Activated naive CD4-positive, alpha-beta T cell treated with anti-CD3 and anti-CD28 coated beads, Interleukin-2, amount 50 U/mL, for 24 hours (primary cell): ENCODE data around the gene CIAO3.
"Not testable (repeated sequence)": the region's sequence is repeated elsewhere in the genome, so short reads cannot be mapped to it uniquely, and the experiment has no call there.

Experiments used
- H3K27ac Mint-ChIP-seq: one replicate; pipeline ENCODE4 v1.8.0; 2021; ENCODE audit warnings: mild to moderate bottlenecking, mixed read lengths
- H3K27me3 Mint-ChIP-seq: one replicate; pipeline ENCODE4 v1.8.0; 2021; ENCODE audit warnings: mixed read lengths
- H3K36me3 Mint-ChIP-seq: one replicate; pipeline ENCODE4 v1.8.0; 2021; ENCODE audit warnings: mixed read lengths
- H3K4me1 Mint-ChIP-seq: one replicate; pipeline ENCODE4 v1.8.0; 2021; ENCODE audit warnings: mixed read lengths
- H3K4me3 Mint-ChIP-seq: one replicate; pipeline ENCODE4 v1.8.0; 2021; ENCODE audit warnings: mild to moderate bottlenecking, mixed read lengths
- H3K9me3 Mint-ChIP-seq: one replicate; pipeline ENCODE4 v1.8.0; 2021; ENCODE audit warnings: mixed read lengths

The CIAO3 gene

GRCh38 chr16:752007-752312 lies 11.2 kb upstream of the CIAO3 start:
- Mint-ChIP-seq H3K9me3 (no peaks in the 10 kb centered on the region), H3K36me3 (no peaks in the 10 kb centered on the region), H3K27ac (no peak overlapping the region), H3K27me3 (no peaks in the 10 kb centered on the region), H3K4me3 (no peak overlapping the region), H3K4me1 (no peaks in the 10 kb centered on the region)

- Mint-ChIP-seq H3K27me3 (no peaks in the 10 kb centered on the region), H3K36me3 (no peaks in the 10 kb centered on the region), H3K4me1 (no peaks in the 10 kb centered on the region), H3K4me3 (no peak overlapping the region), H3K9me3 (no peaks in the 10 kb centered on the region), H3K27ac (no peak overlapping the region)
Measured at GRCh38 chr16:751152-752006, 10.6 kb upstream of the CIAO3 start.

DNA sequence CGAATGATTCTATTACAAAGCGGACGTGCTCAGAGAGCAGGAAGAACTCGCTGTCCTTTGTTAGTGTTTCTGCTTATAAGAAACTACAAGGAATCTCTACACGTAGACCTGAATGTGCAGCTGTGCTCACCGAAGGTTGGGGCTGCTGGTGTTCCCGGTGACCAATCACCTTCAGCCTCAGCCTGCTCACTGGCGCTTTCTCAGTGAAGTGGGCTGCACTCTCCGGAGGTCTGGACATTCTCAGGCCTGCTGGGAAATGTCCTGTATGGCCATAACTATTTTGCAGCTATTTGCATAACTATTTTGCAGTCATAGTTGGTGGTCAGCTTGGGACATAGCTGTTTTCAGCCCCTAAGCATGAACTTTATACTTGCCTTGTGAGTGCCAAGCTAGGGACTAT lies 9.7 kb upstream of the CIAO3 start:
- no peaks in the 10 kb centered on the region for H3K27me3 Mint-ChIP-seq
- H3K4me3 Mint-ChIP-seq: no peak overlapping the region
- H3K9me3 Mint-ChIP-seq: no peaks in the 10 kb centered on the region
- no peaks in the 10 kb centered on the region for H3K4me1 Mint-ChIP-seq
- H3K36me3 Mint-ChIP-seq: no peaks in the 10 kb centered on the region
- H3K27ac Mint-ChIP-seq: no peak overlapping the region

DNA sequence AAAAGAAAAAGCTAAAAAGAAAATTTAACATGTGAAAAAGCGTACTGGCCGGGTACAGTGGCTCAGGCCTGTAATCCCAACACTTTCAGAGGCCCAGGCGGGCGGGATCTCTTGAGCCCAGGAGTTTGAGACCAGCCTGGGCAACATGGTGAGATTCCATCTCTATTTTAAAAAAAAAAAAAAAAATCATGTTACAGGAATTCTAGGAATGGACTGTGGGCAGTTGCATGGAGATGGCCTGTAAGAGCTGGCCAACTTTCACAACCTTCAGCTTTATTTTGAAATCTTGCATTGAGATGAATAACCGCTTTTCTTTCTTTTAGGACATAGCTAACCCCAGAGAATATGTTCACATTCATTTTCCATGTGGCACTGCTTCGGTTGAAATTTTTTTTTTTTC lies 8.2 kb upstream of the CIAO3 start:
- H3K27me3 Mint-ChIP-seq: no peaks in the 10 kb centered on the region
- H3K27ac Mint-ChIP-seq: no peak overlapping the region
- no peaks in the 10 kb centered on the region for H3K36me3 Mint-ChIP-seq
- no peaks in the 10 kb centered on the region for H3K9me3 Mint-ChIP-seq
- H3K4me1 Mint-ChIP-seq: no peaks in the 10 kb centered on the region
- no peak overlapping the region for H3K4me3 Mint-ChIP-seq

GRCh38 chr16:747978-748746 lies 7.4 kb upstream of the CIAO3 start:
- Mint-ChIP-seq H3K27me3 (no peaks in the 10 kb centered on the region), H3K9me3 (no peaks in the 10 kb centered on the region), H3K36me3 (no peaks in the 10 kb centered on the region), H3K4me1 (no peaks in the 10 kb centered on the region), H3K27ac (no peak overlapping the region), H3K4me3 (no peak overlapping the region)

GRCh38 chr16:746637-747036 lies 5.8 kb upstream of the CIAO3 start:
- no peaks in the 10 kb centered on the region for H3K27me3 Mint-ChIP-seq
- no peaks in the 10 kb centered on the region for H3K4me1 Mint-ChIP-seq
- H3K36me3 Mint-ChIP-seq: no peaks in the 10 kb centered on the region
- no peak overlapping the region for H3K27ac Mint-ChIP-seq
- no peak overlapping the region for H3K4me3 Mint-ChIP-seq
- H3K9me3 Mint-ChIP-seq: no peaks in the 10 kb centered on the region

DNA sequence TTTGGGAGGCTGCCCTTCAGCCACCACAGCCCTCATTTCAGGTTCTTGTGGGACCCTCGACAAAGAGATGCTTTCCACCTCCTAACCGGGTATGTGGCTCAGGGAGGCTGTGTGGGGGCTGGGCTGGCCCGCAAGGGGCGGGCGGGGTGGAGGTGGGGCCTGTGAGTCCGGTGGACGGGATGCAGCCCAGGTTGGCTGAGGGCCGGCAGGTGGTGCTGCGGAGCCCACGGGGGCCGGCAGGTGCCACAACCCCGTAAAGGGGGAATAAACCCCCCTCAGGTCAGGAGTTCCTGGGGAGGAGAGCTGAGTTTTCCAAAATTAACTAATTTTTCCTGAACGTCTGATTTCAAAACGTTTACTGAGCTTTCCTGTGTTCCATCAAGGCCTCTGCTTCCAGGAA lies 4.9 kb upstream of the CIAO3 start:
- Mint-ChIP-seq H3K27ac (no peak overlapping the region), H3K27me3 (no peaks in the 10 kb centered on the region), H3K4me1 (no peaks in the 10 kb centered on the region), H3K9me3 (no peaks in the 10 kb centered on the region), H3K36me3 (no peaks in the 10 kb centered on the region), H3K4me3 (no peak overlapping the region)

DNA sequence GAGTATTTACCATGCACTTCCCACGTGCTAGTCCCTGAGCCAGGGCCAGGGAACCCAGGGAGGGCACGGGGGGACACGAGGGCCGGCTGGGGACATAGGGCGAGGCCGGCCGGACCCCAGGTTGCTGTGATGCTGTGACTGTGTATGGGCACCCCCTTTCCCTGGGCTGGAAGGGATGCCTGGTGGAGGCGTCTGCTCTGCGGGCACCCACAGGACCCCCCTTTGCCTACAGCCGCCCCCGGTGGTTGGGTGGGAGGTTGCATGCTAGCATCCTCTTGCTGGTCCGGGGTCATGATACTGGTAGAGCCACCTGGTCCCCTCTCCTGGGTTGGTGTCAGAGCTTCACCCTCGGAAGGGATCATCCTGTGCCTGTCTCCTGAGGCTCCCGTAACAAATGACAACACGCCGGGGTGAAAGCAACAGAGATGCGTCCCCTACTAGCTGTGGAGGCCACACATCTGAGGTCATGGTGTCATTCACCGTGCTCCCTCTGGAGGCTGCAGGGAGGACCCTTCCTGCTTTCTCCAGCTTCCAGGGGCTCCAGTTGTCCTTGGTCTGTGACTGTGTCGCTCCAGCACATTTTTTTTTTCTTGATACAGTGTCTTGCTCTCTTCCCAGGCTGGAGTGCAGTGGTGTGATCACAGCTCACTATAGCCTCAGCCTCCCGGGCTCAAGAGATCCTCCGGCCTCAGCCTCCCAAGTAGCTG lies 3.1 kb upstream of the CIAO3 start:
- Mint-ChIP-seq H3K27me3 (no peaks in the 10 kb centered on the region), H3K4me1 (peaks cover 13% of the 10 kb centered on the region), H3K4me3 (no peak overlapping the region)

GRCh38 chr16:742894-743293 lies 2.1 kb upstream of the CIAO3 start:
- not testable (repeated sequence) for H3K27me3 Mint-ChIP-seq, H3K4me3 Mint-ChIP-seq
- H3K4me1 Mint-ChIP-seq: peaks cover 13% of the 10 kb centered on the region

More for the DNA sequence above, 3.1 kb upstream of the CIAO3 start:
- H3K36me3 Mint-ChIP-seq: no peaks in the 10 kb centered on the region
- no peak overlapping the region for H3K27ac Mint-ChIP-seq
- no peaks in the 10 kb centered on the region for H3K9me3 Mint-ChIP-seq

GRCh38 chr16:741986-742629 lies 1.3 kb upstream of the CIAO3 start:
- H3K4me1 Mint-ChIP-seq: peaks cover 13% of the 10 kb centered on the region
- H3K4me3 Mint-ChIP-seq: peak overlapping the region; percentile 81

More at GRCh38 chr16:742894-743293, 2.1 kb upstream of the CIAO3 start:
- not testable (repeated sequence) for H3K36me3 Mint-ChIP-seq, H3K27ac Mint-ChIP-seq, H3K9me3 Mint-ChIP-seq

DNA sequence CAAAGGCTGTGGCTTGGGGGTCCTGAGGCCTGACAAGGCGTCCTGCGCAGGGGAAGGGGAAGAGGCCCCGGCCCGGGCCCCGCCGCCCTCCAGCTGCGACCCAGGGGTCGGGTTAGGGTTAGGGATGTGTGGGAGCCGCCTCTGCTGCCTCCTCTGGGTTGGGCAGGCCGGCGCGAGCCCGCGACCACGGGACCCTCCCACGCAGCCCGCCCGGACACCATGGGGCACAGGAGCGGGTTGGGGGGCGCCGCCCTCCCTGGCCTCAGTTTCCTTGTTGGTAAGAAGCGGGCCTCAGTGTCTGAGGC lies 386 bp downstream of the CIAO3 start:
- Mint-ChIP-seq H3K27ac (no peak overlapping the region), H3K4me1 (peaks cover 13% of the 10 kb centered on the region), H3K36me3 (peaks cover 4% of the 10 kb centered on the region), H3K4me3 (peak overlapping the region; percentile 86), H3K9me3 (no peaks in the 10 kb centered on the region), H3K27me3 (no peaks in the 10 kb centered on the region)

More at GRCh38 chr16:741986-742629, 1.3 kb upstream of the CIAO3 start:
- Mint-ChIP-seq H3K36me3 (peaks cover 4% of the 10 kb centered on the region), H3K27me3 (no peaks in the 10 kb centered on the region), H3K27ac (peak overlapping the region; percentile 41), H3K9me3 (no peaks in the 10 kb centered on the region)

DNA sequence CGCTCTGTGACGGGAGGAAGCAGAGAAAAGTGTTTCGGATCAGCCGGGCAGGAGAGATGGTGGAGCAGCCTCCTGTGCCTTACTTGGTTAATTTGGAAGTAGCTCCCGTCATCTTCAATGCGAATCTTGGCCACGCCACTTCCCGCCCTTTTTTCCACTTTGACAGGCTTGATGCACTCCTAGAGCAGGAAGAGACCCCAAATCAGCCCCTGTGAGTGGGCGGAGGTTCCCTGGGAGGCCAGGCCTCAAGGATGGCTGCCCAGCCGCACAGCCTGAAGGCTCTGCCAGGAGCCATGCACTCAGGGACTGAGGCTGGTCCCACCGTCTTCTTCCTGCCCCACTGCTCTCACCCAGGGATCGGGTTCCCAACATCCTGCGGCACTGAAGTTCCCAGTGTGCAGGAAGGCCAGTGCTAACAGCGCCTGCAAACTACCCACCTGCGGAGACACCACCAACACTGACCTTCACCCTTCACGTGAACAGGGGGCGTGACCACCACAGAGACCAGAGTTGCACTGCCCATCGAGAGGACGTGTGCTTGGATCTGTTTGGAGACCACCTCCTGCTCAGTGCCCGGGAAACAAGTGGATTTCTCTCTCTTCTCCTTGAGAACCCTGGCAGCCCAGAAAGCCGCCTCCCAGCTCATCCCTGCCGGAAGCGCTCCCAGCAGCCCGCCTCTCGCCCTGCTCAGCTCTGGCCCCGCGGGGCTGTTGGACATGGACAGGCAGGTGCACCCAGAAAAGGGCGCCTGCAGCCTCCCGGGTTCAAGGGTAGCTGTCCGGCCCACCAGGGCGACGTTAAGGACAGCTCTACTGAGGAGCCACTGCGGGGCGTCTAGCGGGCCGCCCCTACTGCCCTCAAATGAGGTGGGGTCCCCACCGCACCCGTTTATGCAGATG lies 988 bp downstream of the CIAO3 start:
- Mint-ChIP-seq H3K27ac (peak overlapping the region; percentile 4), H3K36me3 (peaks cover 7% of the 10 kb centered on the region)

DNA sequence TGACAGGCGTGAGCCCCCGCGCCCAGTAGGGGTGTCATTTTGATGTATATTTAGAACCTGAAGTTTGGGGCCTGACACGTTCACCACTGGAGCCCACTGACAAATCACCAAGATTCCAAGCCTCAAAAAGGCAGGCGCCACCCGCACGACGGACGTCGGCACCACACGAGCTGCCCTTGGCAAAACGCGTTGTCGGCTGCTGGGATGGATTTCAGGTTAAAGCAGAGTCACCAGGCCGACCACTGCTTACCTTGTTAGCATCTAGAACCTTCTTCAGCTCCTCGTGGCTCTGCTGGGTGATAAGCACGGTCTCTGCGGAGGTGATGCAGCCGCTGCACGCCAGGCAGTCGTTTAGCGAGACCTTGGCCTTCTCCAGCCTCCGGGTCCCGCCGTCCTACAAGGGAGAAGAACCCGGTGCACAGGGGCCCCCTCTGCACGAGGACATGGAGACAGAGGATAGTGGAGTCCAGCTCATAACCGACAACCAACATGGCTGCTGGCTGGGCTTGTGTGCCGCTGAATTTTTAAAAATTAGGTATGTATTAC lies 3.8 kb downstream of the CIAO3 start:
- Mint-ChIP-seq H3K9me3 (no peaks in the 10 kb centered on the region), H3K27me3 (no peaks in the 10 kb centered on the region), H3K4me3 (no peak overlapping the region), H3K4me1 (peaks cover 13% of the 10 kb centered on the region), H3K36me3 (peaks cover 7% of the 10 kb centered on the region), H3K27ac (no peak overlapping the region)

More for the DNA sequence above, 988 bp downstream of the CIAO3 start:
- H3K4me3 Mint-ChIP-seq: peak overlapping the region; percentile 74
- H3K4me1 Mint-ChIP-seq: peaks cover 13% of the 10 kb centered on the region
- H3K9me3 Mint-ChIP-seq: no peaks in the 10 kb centered on the region
- H3K27me3 Mint-ChIP-seq: no peaks in the 10 kb centered on the region

GRCh38 chr16:735982-736453 lies 4.8 kb downstream of the CIAO3 start:
- H3K9me3 Mint-ChIP-seq: no peaks in the 10 kb centered on the region
- H3K4me1 Mint-ChIP-seq: peaks cover 13% of the 10 kb centered on the region
- no peak overlapping the region for H3K27ac Mint-ChIP-seq
- H3K36me3 Mint-ChIP-seq: peaks cover 7% of the 10 kb centered on the region
- H3K4me3 Mint-ChIP-seq: no peak overlapping the region
- H3K27me3 Mint-ChIP-seq: no peaks in the 10 kb centered on the region
